ENCODE data around the gene YTHDF2.

GRCh38 chr1:28811766-28812668 is 75.3 kb downstream of the YTHDF2 start, which contains the start of gene OPRD1:
- TF ChIP-seq, protein P1, sequence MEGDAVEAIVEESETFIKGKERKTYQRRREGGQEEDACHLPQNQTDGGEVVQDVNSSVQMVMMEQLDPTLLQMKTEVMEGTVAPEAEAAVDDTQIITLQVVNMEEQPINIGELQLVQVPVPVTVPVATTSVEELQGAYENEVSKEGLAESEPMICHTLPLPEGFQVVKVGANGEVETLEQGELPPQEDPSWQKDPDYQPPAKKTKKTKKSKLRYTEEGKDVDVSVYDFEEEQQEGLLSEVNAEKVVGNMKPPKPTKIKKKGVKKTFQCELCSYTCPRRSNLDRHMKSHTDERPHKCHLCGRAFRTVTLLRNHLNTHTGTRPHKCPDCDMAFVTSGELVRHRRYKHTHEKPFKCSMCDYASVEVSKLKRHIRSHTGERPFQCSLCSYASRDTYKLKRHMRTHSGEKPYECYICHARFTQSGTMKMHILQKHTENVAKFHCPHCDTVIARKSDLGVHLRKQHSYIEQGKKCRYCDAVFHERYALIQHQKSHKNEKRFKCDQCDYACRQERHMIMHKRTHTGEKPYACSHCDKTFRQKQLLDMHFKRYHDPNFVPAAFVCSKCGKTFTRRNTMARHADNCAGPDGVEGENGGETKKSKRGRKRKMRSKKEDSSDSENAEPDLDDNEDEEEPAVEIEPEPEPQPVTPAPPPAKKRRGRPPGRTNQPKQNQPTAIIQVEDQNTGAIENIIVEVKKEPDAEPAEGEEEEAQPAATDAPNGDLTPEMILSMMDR (IDR thresholded peaks at IDR 0.05) = no peak
- no peak for TF ChIP-seq POLR2A (IDR thresholded peaks at IDR 0.05)

All from heart left ventricle (tissue), 13 donors.